HepG2 (cell line): ENCODE results near the gene DPAGT1. TPM values are rescaled to one million over a fixed set of nuclear protein-coding genes. Genes with fewer than 3 reads are reported as not detected.

Source experiments
- ATF5 ChIP-seq: sonication (generic); formaldehyde crosslinking; IDR thresholded peaks from 2 replicates; pipeline ENCODE4 v1.4.0; 2020; ENCODE audit warnings: mild to moderate bottlenecking, low read depth, missing genetic modification reagents
- DNMT1 ChIP-seq: sonication (generic); formaldehyde crosslinking; IDR thresholded peaks from 2 replicates; pipeline ENCODE4 v1.5.1; 2020; ENCODE audit warnings: mild to moderate bottlenecking, missing genetic modification reagents
- MYPOP ChIP-seq: sonication (generic); formaldehyde crosslinking; IDR thresholded peaks from 2 replicates; pipeline ENCODE4 v1.8.1; 2023; ENCODE audit warnings: mild to moderate bottlenecking, moderate library complexity, missing genetic modification reagents
- PHF20 ChIP-seq: sonication (generic); formaldehyde crosslinking; IDR thresholded peaks from 2 replicates; pipeline ENCODE4 v1.5.0; 2020; ENCODE audit warnings: mild to moderate bottlenecking, missing genetic modification reagents
- PLSCR1 ChIP-seq: sonication (generic); formaldehyde crosslinking; IDR thresholded peaks from 2 replicates; pipeline ENCODE4 v1.5.0; 2020; ENCODE audit warnings: missing genetic modification reagents, mild to moderate bottlenecking, borderline replicate concordance
- RARA ChIP-seq: IDR thresholded peaks from 2 replicates; pipeline ENCODE4 v1.6.1; 2016; ENCODE audit warnings: missing genetic modification reagents, missing compliant biosample characterization
- SP2 ChIP-seq: sonication (generic); formaldehyde crosslinking; IDR thresholded peaks from 2 replicates; pipeline ENCODE4 v1.5.1; 2020; ENCODE audit warnings: mild to moderate bottlenecking, missing genetic modification reagents
- TFDP1 ChIP-seq: IDR thresholded peaks from 2 replicates; pipeline ENCODE4 v1.6.1; 2016; ENCODE audit warnings: missing compliant biosample characterization, missing genetic modification reagents, borderline replicate concordance
- ZBTB3 ChIP-seq: sonication (generic); formaldehyde crosslinking; IDR thresholded peaks from 2 replicates; pipeline ENCODE4 v1.4.0; 2020; ENCODE audit warnings: low read depth, mild to moderate bottlenecking, moderate library complexity, missing genetic modification reagents, borderline replicate concordance
- ZFP62 ChIP-seq: sonication (generic); formaldehyde crosslinking; IDR thresholded peaks from 2 replicates; pipeline ENCODE4 v1.4.0; 2020; ENCODE audit warnings: missing genetic modification reagents
- ZNF256 ChIP-seq: sonication (generic); formaldehyde crosslinking; conservative IDR thresholded peaks from 2 replicates; pipeline ENCODE4 v1.4.0; 2020; ENCODE audit warnings: missing genetic modification reagents
- ZNF264 ChIP-seq: sonication (generic); formaldehyde crosslinking; IDR thresholded peaks from 2 replicates; pipeline ENCODE4 v1.4.0; 2020; ENCODE audit warnings: missing genetic modification reagents
- ZNF3 ChIP-seq: IDR thresholded peaks from 2 replicates; pipeline ENCODE4 v1.7.0; 2017; ENCODE audit warnings: inconsistent platforms
- ZNF430 ChIP-seq: sonication (generic); formaldehyde crosslinking; IDR thresholded peaks from 2 replicates; pipeline ENCODE4 v1.9.0; 2021; ENCODE audit warnings: mild to moderate bottlenecking, missing genetic modification reagents
- ZNF501 ChIP-seq: sonication (generic); formaldehyde crosslinking; IDR thresholded peaks from 2 replicates; pipeline ENCODE4 v1.5.1; 2020; ENCODE audit warnings: mild to moderate bottlenecking, moderate library complexity, missing genetic modification reagents
- ZNF670 ChIP-seq: sonication (generic); formaldehyde crosslinking; IDR thresholded peaks from 2 replicates; pipeline ENCODE4 v1.8.0; 2022; ENCODE audit warnings: mild to moderate bottlenecking, missing genetic modification reagents, borderline replicate concordance
- ZNF883 ChIP-seq: sonication (generic); formaldehyde crosslinking; IDR thresholded peaks from 2 replicates; pipeline ENCODE4 v1.5.1; 2020; ENCODE audit warnings: mild to moderate bottlenecking, missing genetic modification reagents; ENCODE audit errors: not compliant biosample characterization
- polyA plus RNA-seq, 8 experiments: library from polyadenylated mRNA; depleted of rRNA in 3 of 8; stranded (reverse) in 7 of 8; unstranded in 1 of 8; fragments of >200 nt; fragmentation: Illumina TruSeq in 4 of 8; extraction: Trizol in 4 of 8; gene quantifications; 2 replicates each; pipeline versions ENCODE4 v1.2.1 to v1.2.3, GENCODE V29; 2011 to 2016; ENCODE audit warnings: low read depth in 4 of 8, missing spikeins in 1 of 8, mixed read lengths in 1 of 8; ENCODE audit not compliant: insufficient read depth in 1 of 8
- total RNA-seq, 5 experiments: library from RNA; depleted of rRNA; stranded (reverse); fragments of >200 nt; fragmentation: Illumina TruSeq; extraction: Trizol; gene quantifications; 2 replicates each; pipeline ENCODE4 v1.2.3, GENCODE V29; 2016; ENCODE audit warnings: low read depth in 1 of 5
- TF ChIP-seq, protein P1 (sequence below): sonication (generic); formaldehyde crosslinking; IDR thresholded peaks from 2 replicates; pipeline ENCODE4 v1.8.0; 2022; ENCODE audit warnings: mild to moderate bottlenecking, missing genetic modification reagents; ENCODE audit not compliant: insufficient replicate concordance
- TF ChIP-seq, protein P2 (sequence below): sonication (generic); formaldehyde crosslinking; IDR thresholded peaks from 2 replicates; pipeline ENCODE4 v1.5.0; 2020; ENCODE audit warnings: mild to moderate bottlenecking, missing genetic modification reagents, moderate library complexity
- TF ChIP-seq, protein P3 (sequence below): sonication (generic); formaldehyde crosslinking; IDR thresholded peaks from 2 replicates; pipeline ENCODE4 v1.4.0; 2020; ENCODE audit warnings: missing genetic modification reagents

DPAGT1 gene
- total and polyA plus RNA-seq, 2 of the 13 experiments (the other 11 are each of a cell fraction or from before 2014, with no cell fraction given) = 37.6 to 70.7 TPM

DNA sequence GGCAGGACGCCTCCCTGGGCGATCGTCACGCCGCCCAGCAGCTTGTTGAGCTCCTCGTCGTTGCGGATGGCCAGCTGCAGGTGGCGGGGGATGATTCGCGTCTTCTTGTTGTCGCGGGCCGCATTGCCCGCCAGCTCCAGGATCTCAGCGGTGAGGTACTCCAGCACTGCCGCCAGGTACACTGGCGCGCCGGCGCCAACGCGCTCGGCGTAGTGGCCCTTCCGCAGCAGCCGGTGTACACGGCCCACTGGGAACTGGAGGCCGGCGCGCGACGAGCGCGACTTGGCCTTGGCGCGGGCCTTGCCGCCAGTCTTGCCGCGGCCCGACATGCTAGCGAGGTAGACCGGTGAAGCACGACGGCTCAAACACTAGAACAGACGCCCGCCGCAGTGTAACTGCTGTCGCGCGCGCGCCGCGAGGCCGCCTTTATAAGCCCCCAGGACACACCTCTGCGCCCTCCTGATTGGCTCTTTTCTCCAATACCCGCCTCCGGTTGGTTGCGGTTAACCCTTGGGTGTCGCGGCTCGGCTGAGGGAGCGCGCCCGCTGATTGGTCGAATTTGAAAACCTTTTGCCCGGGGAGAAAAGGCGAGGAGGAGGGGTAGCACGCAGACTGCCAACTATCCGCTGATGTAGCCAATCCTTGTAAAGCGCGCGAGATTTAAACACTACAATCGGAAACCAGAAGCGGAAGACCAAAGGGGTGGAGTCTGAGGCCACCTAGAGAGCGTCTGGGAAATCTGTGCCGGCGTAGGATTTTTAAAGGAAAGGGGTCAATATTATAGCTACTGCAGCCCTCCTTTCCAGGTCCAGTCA is 6.4 kb downstream of the DPAGT1 start (continued):
- peak; percentile 25; the same call in 1 of the 2 replicates for TF ChIP-seq ZNF264 (CRISPR knock-in tag)
- TF ChIP-seq ZBTB3 (CRISPR knock-in tag) = peak; percentile 63; the same call in 1 of the 2 replicates
- peak; percentile 53 for TF ChIP-seq PHF20 (CRISPR knock-in tag)
- TF ChIP-seq, protein P1, sequence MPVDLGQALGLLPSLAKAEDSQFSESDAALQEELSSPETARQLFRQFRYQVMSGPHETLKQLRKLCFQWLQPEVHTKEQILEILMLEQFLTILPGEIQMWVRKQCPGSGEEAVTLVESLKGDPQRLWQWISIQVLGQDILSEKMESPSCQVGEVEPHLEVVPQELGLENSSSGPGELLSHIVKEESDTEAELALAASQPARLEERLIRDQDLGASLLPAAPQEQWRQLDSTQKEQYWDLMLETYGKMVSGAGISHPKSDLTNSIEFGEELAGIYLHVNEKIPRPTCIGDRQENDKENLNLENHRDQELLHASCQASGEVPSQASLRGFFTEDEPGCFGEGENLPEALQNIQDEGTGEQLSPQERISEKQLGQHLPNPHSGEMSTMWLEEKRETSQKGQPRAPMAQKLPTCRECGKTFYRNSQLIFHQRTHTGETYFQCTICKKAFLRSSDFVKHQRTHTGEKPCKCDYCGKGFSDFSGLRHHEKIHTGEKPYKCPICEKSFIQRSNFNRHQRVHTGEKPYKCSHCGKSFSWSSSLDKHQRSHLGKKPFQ (CRISPR knock-in tag) = peak; percentile 71
- peak; percentile 83 for TF ChIP-seq SP2 (CRISPR knock-in tag)
- TF ChIP-seq, protein P2, sequence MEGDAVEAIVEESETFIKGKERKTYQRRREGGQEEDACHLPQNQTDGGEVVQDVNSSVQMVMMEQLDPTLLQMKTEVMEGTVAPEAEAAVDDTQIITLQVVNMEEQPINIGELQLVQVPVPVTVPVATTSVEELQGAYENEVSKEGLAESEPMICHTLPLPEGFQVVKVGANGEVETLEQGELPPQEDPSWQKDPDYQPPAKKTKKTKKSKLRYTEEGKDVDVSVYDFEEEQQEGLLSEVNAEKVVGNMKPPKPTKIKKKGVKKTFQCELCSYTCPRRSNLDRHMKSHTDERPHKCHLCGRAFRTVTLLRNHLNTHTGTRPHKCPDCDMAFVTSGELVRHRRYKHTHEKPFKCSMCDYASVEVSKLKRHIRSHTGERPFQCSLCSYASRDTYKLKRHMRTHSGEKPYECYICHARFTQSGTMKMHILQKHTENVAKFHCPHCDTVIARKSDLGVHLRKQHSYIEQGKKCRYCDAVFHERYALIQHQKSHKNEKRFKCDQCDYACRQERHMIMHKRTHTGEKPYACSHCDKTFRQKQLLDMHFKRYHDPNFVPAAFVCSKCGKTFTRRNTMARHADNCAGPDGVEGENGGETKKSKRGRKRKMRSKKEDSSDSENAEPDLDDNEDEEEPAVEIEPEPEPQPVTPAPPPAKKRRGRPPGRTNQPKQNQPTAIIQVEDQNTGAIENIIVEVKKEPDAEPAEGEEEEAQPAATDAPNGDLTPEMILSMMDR = peak; percentile 44
- TF ChIP-seq RARA (CRISPR knock-in tag) = 0 out of 2 replicates have a peak, but pooled peaks have one; percentile 13
- TF ChIP-seq DNMT1 (CRISPR knock-in tag) = 0 out of 2 replicates have a peak, but pooled peaks have one; percentile 44
- peak; percentile 80 for TF ChIP-seq ZNF883 (CRISPR knock-in tag)
- TF ChIP-seq, protein P3, sequence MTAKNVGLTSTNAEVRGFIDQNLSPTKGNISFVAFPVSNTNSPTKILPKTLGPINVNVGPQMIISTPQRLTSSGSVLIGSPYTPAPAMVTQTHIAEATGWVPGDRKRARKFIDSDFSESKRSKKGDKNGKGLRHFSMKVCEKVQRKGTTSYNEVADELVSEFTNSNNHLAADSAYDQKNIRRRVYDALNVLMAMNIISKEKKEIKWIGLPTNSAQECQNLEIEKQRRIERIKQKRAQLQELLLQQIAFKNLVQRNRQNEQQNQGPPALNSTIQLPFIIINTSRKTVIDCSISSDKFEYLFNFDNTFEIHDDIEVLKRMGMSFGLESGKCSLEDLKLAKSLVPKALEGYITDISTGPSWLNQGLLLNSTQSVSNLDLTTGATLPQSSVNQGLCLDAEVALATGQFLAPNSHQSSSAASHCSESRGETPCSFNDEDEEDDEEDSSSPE (CRISPR knock-in tag) = peak; percentile 99
- peak; percentile 99 for TF ChIP-seq ZNF501 (CRISPR knock-in tag)
- no peak for TF ChIP-seq PLSCR1
- TF ChIP-seq ZNF670 = peak; percentile 59
- no peak for TF ChIP-seq ZNF3 (CRISPR knock-in tag)
- TF ChIP-seq MYPOP (CRISPR knock-in tag) = peak; percentile 96
- TF ChIP-seq ZNF430 (CRISPR knock-in tag) = peak; percentile 85
- peak; percentile 98 for TF ChIP-seq TFDP1 (CRISPR knock-in tag)
- TF ChIP-seq ZNF256 = peak; percentile 82; the same call in 1 of the 2 replicates
- peak; percentile 60; the same call in 1 of the 2 replicates for TF ChIP-seq ATF5 (CRISPR knock-in tag)
- no peak for TF ChIP-seq ZFP62 (CRISPR knock-in tag)
